HL-60/S4 treated with retinoic acid at 250 ng/mL for 4 days and 3 days (cell line): ENCODE results near the gene KATNBL1.

Experiments
- in situ Hi-C: fragments of 300-500 bp; cut with MboI; formaldehyde crosslinking; loops from 2 replicates; pipeline ENCODE4 v1.7.0; 2022; ENCODE audit warnings: low sequenced_read_pairs

Gene KATNBL1

DNA sequence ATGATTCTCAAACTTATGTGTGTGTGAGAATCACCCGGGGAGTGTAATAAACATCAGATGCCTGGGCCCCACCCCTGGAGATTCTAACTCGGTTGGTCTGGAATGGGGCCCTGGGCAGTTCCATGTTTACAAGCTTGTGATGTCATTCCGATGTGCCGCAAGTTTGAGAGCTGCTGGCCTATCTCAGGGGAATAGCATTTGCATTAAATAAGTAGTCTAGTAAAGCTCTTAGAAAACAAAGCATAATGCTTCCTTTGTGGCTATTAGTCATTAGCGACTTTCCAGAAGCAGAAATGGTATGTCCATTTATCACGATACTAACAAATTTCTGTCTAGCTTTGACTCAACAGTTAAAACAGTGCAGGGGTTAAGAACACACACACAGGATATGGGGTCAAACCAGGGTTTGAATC lies 87.1 kb downstream of the KATNBL1 start:
- in situ Hi-C loops, result loop anchor here (25.0 kb wide), 2 partner anchors 90 to 240 kb away; partner anchors contain the start of genes KATNBL1 and LPCAT4

- in situ Hi-C loops, result loop anchor here (25.0 kb wide), 2 partner anchors 91 to 241 kb away; partner anchors contain the start of genes KATNBL1 and LPCAT4
Measured at GRCh38 chr15:34121786-34122185, 88.1 kb downstream of the KATNBL1 start.

- in situ Hi-C loops, result loop anchor here (25.0 kb wide), 2 partner anchors 92 to 242 kb away; partner anchors contain the start of genes KATNBL1 and LPCAT4
Measured at GRCh38 chr15:34120420-34120819, 89.5 kb downstream of the KATNBL1 start.

DNA sequence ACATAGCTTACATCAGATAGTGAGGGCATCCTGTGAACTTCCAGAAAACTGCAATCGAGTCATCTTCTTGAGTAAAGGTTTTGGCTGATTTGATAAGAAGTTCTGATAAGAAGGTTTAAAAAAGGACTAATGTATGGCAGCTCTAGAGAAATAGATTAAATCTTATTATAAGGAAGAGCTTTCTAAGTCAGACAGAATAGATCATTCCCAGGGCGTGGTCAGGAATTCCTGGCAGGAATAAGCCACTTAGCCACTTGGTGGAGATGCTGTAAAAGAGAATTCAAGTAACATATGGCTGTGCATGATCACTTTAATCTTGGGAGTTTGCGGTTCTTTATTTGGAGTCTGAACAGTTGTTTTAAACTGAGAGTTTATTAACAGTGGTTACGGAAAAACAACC lies 90.6 kb downstream of the KATNBL1 start:
- in situ Hi-C loops, result loop anchor here (25.0 kb wide), 2 partner anchors 93 to 243 kb away; partner anchors contain the start of genes KATNBL1 and LPCAT4

- in situ Hi-C loops, result loop anchor here (25.0 kb wide), 2 partner anchors 96 to 246 kb away; partner anchors contain the start of genes KATNBL1 and LPCAT4
Measured at GRCh38 chr15:34116620-34117019, 93.3 kb downstream of the KATNBL1 start.

GRCh38 chr15:34114739-34115138 lies 95.2 kb downstream of the KATNBL1 start:
- in situ Hi-C loops, result loop anchor here (25.0 kb wide), 2 partner anchors 98 to 248 kb away; partner anchors contain the start of genes KATNBL1 and LPCAT4

GRCh38 chr15:34114215-34114614 lies 95.7 kb downstream of the KATNBL1 start:
- in situ Hi-C loops, result loop anchor here (25.0 kb wide), 2 partner anchors 98 to 248 kb away; partner anchors contain the start of genes KATNBL1 and LPCAT4

DNA sequence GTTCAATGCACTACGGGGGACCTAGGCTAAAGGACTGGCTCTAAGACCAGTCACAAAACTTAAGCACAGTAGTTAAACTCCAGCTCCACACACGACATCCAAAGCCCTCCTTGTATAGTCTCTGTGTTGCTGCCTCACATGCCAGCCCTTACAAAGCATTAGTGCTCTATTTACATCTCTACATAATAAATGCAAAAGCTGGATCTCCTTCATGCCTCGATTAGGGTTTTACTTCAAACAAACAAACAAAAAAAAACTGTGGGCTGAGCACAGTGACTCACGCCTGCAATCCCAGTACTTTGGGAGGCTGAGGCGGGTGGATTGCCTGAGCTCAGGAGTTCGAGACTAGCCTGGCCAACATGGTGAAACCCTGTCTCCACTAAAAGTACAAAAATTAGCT lies 98.4 kb downstream of the KATNBL1 start:
- in situ Hi-C loops, result loop anchor here (25.0 kb wide), 2 partner anchors 101 to 251 kb away; partner anchors contain the start of genes KATNBL1 and LPCAT4

GRCh38 chr15:34109797-34110663 lies 99.9 kb downstream of the KATNBL1 start:
- in situ Hi-C loops, result loop anchor here (25.0 kb wide), 2 partner anchors 102 to 252 kb away; partner anchors contain the start of genes KATNBL1 and LPCAT4

DNA sequence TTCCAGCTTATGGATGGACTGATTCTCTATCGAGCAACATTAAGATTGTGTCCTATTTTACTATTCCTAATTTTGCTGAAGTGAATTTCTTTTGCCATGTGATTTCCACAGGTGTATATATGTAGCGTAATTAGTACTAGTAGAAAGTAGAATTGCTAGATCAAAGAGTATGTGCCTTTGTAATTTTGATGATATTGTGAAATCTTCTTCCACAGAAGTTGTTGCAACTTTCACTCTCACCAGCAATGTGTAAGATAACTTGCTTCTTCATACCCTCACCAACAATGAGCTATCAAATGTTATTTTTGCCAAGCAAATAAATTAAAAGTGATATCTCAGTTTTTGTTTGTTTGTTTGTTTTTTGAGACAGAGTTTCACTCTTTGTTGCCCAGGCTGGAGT lies 102.6 kb downstream of the KATNBL1 start:
- in situ Hi-C loops, result loop anchor here (25.0 kb wide), 2 partner anchors 105 to 255 kb away; partner anchors contain the start of genes KATNBL1 and LPCAT4

- in situ Hi-C loops, result loop anchor here (25.0 kb wide), 2 partner anchors 106 to 256 kb away; partner anchors contain the start of genes KATNBL1 and LPCAT4
Measured at GRCh38 chr15:34106423-34106822, 103.5 kb downstream of the KATNBL1 start.

GRCh38 chr15:34102175-34102925 lies 107.5 kb downstream of the KATNBL1 start:
- in situ Hi-C loops, result loop anchor here (25.0 kb wide), 2 partner anchors 110 to 260 kb away; partner anchors contain the start of genes KATNBL1 and LPCAT4

GRCh38 chr15:34101366-34102174 lies 108.3 kb downstream of the KATNBL1 start, which contains the start of the genes EMC7 and PGBD4:
Gene EMC7, minus strand, starts transcription at chr15:34101862. Its CDS starts 23 bp downstream, at chr15:34101839.
Gene PGBD4, plus strand, starts transcription at chr15:34102083. Its CDS starts 449 bp downstream, at chr15:34102532.
- in situ Hi-C loops, result loop anchor here (25.0 kb wide), 2 partner anchors 111 to 261 kb away; partner anchors contain the start of genes KATNBL1 and LPCAT4

DNA sequence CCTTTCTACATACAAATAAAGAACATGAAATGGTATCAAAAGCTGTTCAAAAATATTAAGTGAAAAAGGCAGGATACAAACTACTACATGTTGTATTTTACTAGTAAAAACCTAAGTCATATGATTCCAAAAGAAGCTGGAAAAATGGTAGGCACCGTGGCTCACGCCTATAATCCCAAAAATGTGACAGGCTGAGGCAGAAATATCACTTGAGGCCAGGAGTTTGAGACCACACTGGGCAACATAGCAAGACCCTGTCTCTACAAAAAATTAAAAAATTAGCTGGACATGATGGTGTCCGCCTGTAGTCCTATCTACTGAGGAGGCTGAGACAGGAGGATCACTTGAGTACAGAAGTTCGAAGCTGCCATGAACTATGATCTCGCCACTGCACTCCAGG lies 110.0 kb downstream of the KATNBL1 start:
- in situ Hi-C loops, result loop anchor here (25.0 kb wide), 2 partner anchors 112 to 262 kb away; partner anchors contain the start of genes KATNBL1 and LPCAT4
